Inferior parietal cortex (tissue), 1 donor: ENCODE results near the gene SMR3B.

Experiments
- DNase-seq: peaks from one replicate; pipeline ENCODE4 v3.0.0-alpha.2; 2016; ENCODE audit errors: extremely low spot score

SMR3B gene

GRCh38 chr4:70382691-70383181 is at the start of gene SMR3B:
Gene SMR3B, plus strand, starts transcription at chr4:70383131. Its CDS starts 1,380 bp downstream, at chr4:70384511.
- DNase-seq: no peak

- no peak for DNase-seq
Measured at GRCh38 chr4:70334681-70335080, 48.2 kb upstream of the SMR3B start, which contains the start of gene CABS1. Gene CABS1, plus strand, starts transcription at chr4:70334981. Its CDS starts 59 bp downstream, at chr4:70335040.

GRCh38 chr4:70336043-70336442 is 46.9 kb upstream of the SMR3B start:
- DNase-seq: no peak

GRCh38 chr4:70337886-70338420 is 45.0 kb upstream of the SMR3B start:
- DNase-seq: no peak

GRCh38 chr4:70356185-70356584 is 26.7 kb upstream of the SMR3B start:
- DNase-seq: no peak

- DNase-seq: no peak
Measured at GRCh38 chr4:70359115-70359661, 23.7 kb upstream of the SMR3B start.

GRCh38 chr4:70360460-70360859 is 22.5 kb upstream of the SMR3B start, which contains the start of gene SMR3A:
Gene SMR3A, plus strand, starts transcription at chr4:70360760. Its CDS starts 1,356 bp downstream, at chr4:70362116.
- DNase-seq: no peak

- no peak for DNase-seq
Measured at GRCh38 chr4:70364002-70364401, 18.9 kb upstream of the SMR3B start.

GRCh38 chr4:70365479-70365878 is 17.5 kb upstream of the SMR3B start:
- DNase-seq: no peak

GRCh38 chr4:70367813-70368212 is 15.1 kb upstream of the SMR3B start:
- DNase-seq: no peak

GRCh38 chr4:70371987-70372386 is 10.9 kb upstream of the SMR3B start:
- DNase-seq: no peak

- no peak for DNase-seq
Measured at GRCh38 chr4:70372760-70373159, 10.2 kb upstream of the SMR3B start.

- no peak for DNase-seq
Measured at GRCh38 chr4:70380578-70380977, 2.4 kb upstream of the SMR3B start.

GRCh38 chr4:70392057-70392776 is 9.3 kb downstream of the SMR3B start:
- DNase-seq: no peak

GRCh38 chr4:70397580-70397979 is 14.6 kb downstream of the SMR3B start, which contains the start of gene OPRPN:
Gene OPRPN, plus strand, starts transcription at chr4:70397940. Its CDS starts 1,346 bp downstream, at chr4:70399286.
- no peak for DNase-seq

GRCh38 chr4:70399319-70399718 is 16.4 kb downstream of the SMR3B start:
- DNase-seq: no peak

- DNase-seq: no peak
Measured at GRCh38 chr4:70402762-70403161, 19.8 kb downstream of the SMR3B start.

GRCh38 chr4:70405765-70406164 is 22.8 kb downstream of the SMR3B start:
- no peak for DNase-seq

GRCh38 chr4:70425306-70425705 is 42.4 kb downstream of the SMR3B start:
- no peak for DNase-seq

- DNase-seq: no peak
Measured at GRCh38 chr4:70426789-70427188, 43.9 kb downstream of the SMR3B start.

GRCh38 chr4:70437197-70437596 is 54.3 kb downstream of the SMR3B start:
- DNase-seq: no peak
